Duodenal mucosa (tissue), 2 donors: ENCODE data around the gene SPATA3.

ENCODE experiments used
- H3K27ac ChIP-seq: one replicate; pipeline ENCODE4 v1.7.0; 2013; ENCODE audit warnings: low read depth, low read length
- H3K27me3 ChIP-seq, 2 donors: one replicate each; pipeline ENCODE4 v1.7.0; 2013; ENCODE audit warnings: low read length in 2 of 2, control low read depth in 1 of 2; ENCODE audit not compliant: insufficient read depth in 2 of 2, control insufficient read depth in 1 of 2
- H3K36me3 ChIP-seq, 2 donors: one replicate each; pipeline ENCODE4 v1.7.0; 2013; ENCODE audit warnings: low read length in 2 of 2, control low read depth in 1 of 2; ENCODE audit not compliant: insufficient read depth in 2 of 2, control insufficient read depth in 1 of 2
- H3K4me1 ChIP-seq, 2 donors: one replicate each; pipeline ENCODE4 v1.7.0; 2013; ENCODE audit warnings: low read length in 2 of 2, control low read depth in 1 of 2; ENCODE audit not compliant: insufficient read depth in 2 of 2, control insufficient read depth in 1 of 2
- H3K4me3 ChIP-seq, 2 donors: one replicate each; pipeline ENCODE4 v1.7.0; 2013; ENCODE audit warnings: low read length in 2 of 2, low read depth in 1 of 2
- H3K9ac ChIP-seq, 2 donors: one replicate each; pipeline ENCODE4 v1.7.0; 2013; ENCODE audit warnings: low read length in 2 of 2, low read depth in 1 of 2
- H3K9me3 ChIP-seq, 2 donors: one replicate each; pipeline ENCODE4 v1.7.0; 2013; ENCODE audit warnings: low read length in 2 of 2, control low read depth in 1 of 2; ENCODE audit not compliant: control insufficient read depth in 1 of 2

The SPATA3 gene

GRCh38 chr2:231047274-231047922 lies 51.5 kb downstream of the SPATA3 start:
- Histone ChIP-seq H3K36me3 (peaks cover 2 to 18% of the 10 kb centered on the region in 2 donors), H3K4me1 (peaks cover 31 to 32% of the 10 kb centered on the region in 2 donors), H3K9me3 (no peaks in the 10 kb centered on the region), H3K4me3 (no peak overlapping the region), H3K27me3 (no peaks in the 10 kb centered on the region), H3K9ac (no peak overlapping the region), H3K27ac (no peak overlapping the region)

- Histone ChIP-seq H3K9me3 (no peaks in the 10 kb centered on the region), H3K36me3 (peaks cover 0 to 16% of the 10 kb centered on the region in 2 donors), H3K27me3 (no peaks in the 10 kb centered on the region), H3K4me3 (no peak overlapping the region), H3K9ac (no peak overlapping the region), H3K27ac (no peak overlapping the region), H3K4me1 (peaks cover 34 to 36% of the 10 kb centered on the region in 2 donors)
Observed at GRCh38 chr2:231047923-231048915, 52.3 kb downstream of the SPATA3 start.

GRCh38 chr2:231049286-231050017 lies 53.5 kb downstream of the SPATA3 start:
- H3K9ac ChIP-seq = peak overlapping the region in 1 of 2 donors; percentile 35
- peak overlapping the region; percentile 22 for H3K27ac ChIP-seq
- H3K36me3 ChIP-seq = peaks cover 0 to 11% of the 10 kb centered on the region in 2 donors
- H3K4me3 ChIP-seq = peak overlapping the region in 1 of 2 donors; percentile 26
- H3K27me3 ChIP-seq = no peaks in the 10 kb centered on the region
- H3K9me3 ChIP-seq = no peaks in the 10 kb centered on the region
- H3K4me1 ChIP-seq = peaks cover 34 to 38% of the 10 kb centered on the region in 2 donors

GRCh38 chr2:231050018-231050901 lies 54.3 kb downstream of the SPATA3 start:
- Histone ChIP-seq H3K9ac (peak overlapping the region in 1 of 2 donors; percentile 35), H3K27ac (peak overlapping the region; percentile 65)

GRCh38 chr2:231051116-231051515 lies 55.2 kb downstream of the SPATA3 start:
- Histone ChIP-seq H3K27ac (no peak overlapping the region), H3K36me3 (peaks cover 0 to 11% of the 10 kb centered on the region in 2 donors), H3K27me3 (no peaks in the 10 kb centered on the region), H3K4me1 (peaks cover 34 to 38% of the 10 kb centered on the region in 2 donors), H3K4me3 (peak overlapping the region in 1 of 2 donors; percentile 26), H3K9ac (peak overlapping the region in 1 of 2 donors; percentile 6), H3K9me3 (no peaks in the 10 kb centered on the region)

More at GRCh38 chr2:231050018-231050901, 54.3 kb downstream of the SPATA3 start:
- Histone ChIP-seq H3K9me3 (no peaks in the 10 kb centered on the region), H3K4me3 (peak overlapping the region; percentile 22 to 26), H3K4me1 (peaks cover 34 to 38% of the 10 kb centered on the region in 2 donors), H3K36me3 (peaks cover 0 to 11% of the 10 kb centered on the region in 2 donors), H3K27me3 (no peaks in the 10 kb centered on the region)

GRCh38 chr2:231052494-231053451 lies 56.9 kb downstream of the SPATA3 start:
- H3K4me3 ChIP-seq = peak overlapping the region; percentile 76 to 78
- H3K36me3 ChIP-seq = peaks cover 0 to under 1% of the 10 kb centered on the region in 2 donors
- no peak overlapping the region for H3K27ac ChIP-seq
- H3K4me1 ChIP-seq = peaks cover 38 to 42% of the 10 kb centered on the region in 2 donors
- H3K27me3 ChIP-seq = no peaks in the 10 kb centered on the region
- H3K9me3 ChIP-seq = no peaks in the 10 kb centered on the region
- peak overlapping the region in 1 of 2 donors; percentile 39 for H3K9ac ChIP-seq

- no peak overlapping the region for H3K27ac ChIP-seq
- no peaks in the 10 kb centered on the region for H3K27me3 ChIP-seq
- no peak overlapping the region for H3K4me3 ChIP-seq
- no peaks in the 10 kb centered on the region for H3K36me3 ChIP-seq
- H3K9ac ChIP-seq = no peak overlapping the region
- no peaks in the 10 kb centered on the region for H3K9me3 ChIP-seq
- peaks cover 46 to 49% of the 10 kb centered on the region in 2 donors for H3K4me1 ChIP-seq
Observed at GRCh38 chr2:231053846-231054245, 57.9 kb downstream of the SPATA3 start.

- Histone ChIP-seq H3K36me3 (peaks cover 0 to 6% of the 10 kb centered on the region in 2 donors), H3K27ac (peak within 1 kb of the TSS; percentile 85), H3K4me3 (peak within 1 kb of the TSS; percentile 94 to 97), H3K4me1 (peaks cover 32 to 41% of the 10 kb centered on the region in 2 donors), H3K9ac (peak within 1 kb of the TSS; percentile 81 to 94), H3K27me3 (no peaks in the 10 kb centered on the region), H3K9me3 (no peaks in the 10 kb centered on the region)
Observed at GRCh38 chr2:231056453-231057416, 60.8 kb downstream of the SPATA3 start, which contains the start of gene PSMD1. Gene PSMD1 (plus strand): TSS chr2:231056867. CDS start chr2:231057026, 159 bp downstream.
